Measurements from ENCODE around the gene OSBPL10.

Gene OSBPL10

GRCh38 chr3:31958701-31959152, 22.3 kb downstream of the OSBPL10 start:
- DNase-seq: no peak

GRCh38 chr3:31957106-31957505, 24.0 kb downstream of the OSBPL10 start:
- no peak for DNase-seq

GRCh38 chr3:31955581-31955980, 25.5 kb downstream of the OSBPL10 start:
- no peak for DNase-seq

- DNase-seq: no peak
These were observed 27.4 kb downstream of the OSBPL10 start for GRCh38 chr3:31953636-31954035.

GRCh38 chr3:31953091-31953490, 28.0 kb downstream of the OSBPL10 start:
- DNase-seq: no peak

- DNase-seq: no peak
These were observed 28.9 kb downstream of the OSBPL10 start for GRCh38 chr3:31952205-31952604.

- DNase-seq: no peak
These were observed 32.8 kb downstream of the OSBPL10 start for GRCh38 chr3:31948280-31948679.

- DNase-seq: no peak
These were observed 33.4 kb downstream of the OSBPL10 start for GRCh38 chr3:31947671-31948091.

- no peak for DNase-seq
These were observed 33.9 kb downstream of the OSBPL10 start for GRCh38 chr3:31947162-31947561.

- no peak for DNase-seq
These were observed 34.5 kb downstream of the OSBPL10 start for GRCh38 chr3:31946484-31947081.

GRCh38 chr3:31945738-31946052, 35.4 kb downstream of the OSBPL10 start:
- no peak for DNase-seq

GRCh38 chr3:31943041-31943440, 38.0 kb downstream of the OSBPL10 start:
- no peak for DNase-seq

- DNase-seq: no peak
These were observed 38.6 kb downstream of the OSBPL10 start for GRCh38 chr3:31942446-31942845.

- no peak for DNase-seq
These were observed 43.8 kb downstream of the OSBPL10 start for GRCh38 chr3:31937225-31937624.

GRCh38 chr3:31936420-31937060, 44.5 kb downstream of the OSBPL10 start:
- DNase-seq: no peak

GRCh38 chr3:31934866-31935265, 46.2 kb downstream of the OSBPL10 start:
- DNase-seq: no peak

- DNase-seq: no peak
These were observed 47.0 kb downstream of the OSBPL10 start for GRCh38 chr3:31934018-31934417.

- DNase-seq: no peak
These were observed 48.1 kb downstream of the OSBPL10 start for GRCh38 chr3:31932990-31933389.

GRCh38 chr3:31929826-31930502, 51.1 kb downstream of the OSBPL10 start:
- DNase-seq: no peak

- DNase-seq: no peak
These were observed 53.3 kb downstream of the OSBPL10 start for GRCh38 chr3:31927811-31928210.

- no peak for DNase-seq
These were observed 54.5 kb downstream of the OSBPL10 start for GRCh38 chr3:31926543-31926942.

GRCh38 chr3:31925271-31925630, 55.8 kb downstream of the OSBPL10 start:
- DNase-seq: no peak

- no peak for DNase-seq
These were observed 56.3 kb downstream of the OSBPL10 start for GRCh38 chr3:31924610-31925270.

GRCh38 chr3:31922962-31923361, 58.1 kb downstream of the OSBPL10 start:
- DNase-seq: no peak

Data from NCI-H1694 (cell line).